HG03469 (cell line): ENCODE measurements around the gene GABRA5.

Experiments
- ATAC-seq: cut with Tn5 transposase; IDR thresholded peaks from one replicate; pipeline ENCODE4 v1.9.1; 2021; ENCODE audit warnings: mild to moderate bottlenecking, moderate library complexity, moderate number of reproducible peaks; ENCODE audit not compliant: unreplicated experiment

GABRA5 gene

DNA sequence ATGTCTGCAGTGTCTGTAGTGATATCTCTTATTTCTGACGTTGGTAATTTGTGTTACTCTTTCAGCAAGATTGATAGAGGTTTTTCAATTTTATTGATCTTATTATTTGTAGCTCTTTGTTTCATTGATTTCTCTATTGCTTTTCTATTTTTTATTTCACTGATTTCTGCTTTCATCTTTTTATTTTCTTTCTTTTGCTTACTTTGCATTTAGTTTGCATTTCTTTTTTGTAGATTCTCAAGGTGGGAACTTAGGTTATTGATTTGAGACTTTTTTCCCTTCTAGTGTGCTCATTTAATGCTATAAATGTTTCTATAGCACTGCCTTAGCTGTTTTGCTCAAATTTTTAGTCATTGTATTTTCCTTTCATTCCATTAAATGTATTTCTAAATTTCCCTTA is 54.6 kb downstream of the GABRA5 start:
- no peak for ATAC-seq

GRCh38 chr15:26926081-26926480 is 59.2 kb downstream of the GABRA5 start:
- ATAC-seq: no peak

DNA sequence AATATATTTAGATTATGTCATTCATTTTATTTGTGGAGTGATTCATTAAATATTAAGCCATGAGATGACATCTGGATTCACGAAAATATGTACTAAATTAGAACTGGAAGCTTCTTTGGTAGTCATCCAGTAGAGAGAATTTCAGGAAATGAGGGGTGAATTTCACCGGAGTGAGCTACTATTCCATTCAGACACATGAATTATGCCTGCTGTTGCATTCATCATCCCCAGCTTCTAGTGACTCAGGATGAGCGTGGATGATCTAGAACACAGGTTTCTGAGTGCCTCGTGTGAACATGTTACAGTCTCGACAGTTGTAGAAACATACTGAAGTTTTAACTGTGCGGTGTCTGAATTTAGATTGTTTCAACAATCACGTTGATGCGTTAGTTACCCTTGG is 61.2 kb downstream of the GABRA5 start:
- no peak for ATAC-seq

DNA sequence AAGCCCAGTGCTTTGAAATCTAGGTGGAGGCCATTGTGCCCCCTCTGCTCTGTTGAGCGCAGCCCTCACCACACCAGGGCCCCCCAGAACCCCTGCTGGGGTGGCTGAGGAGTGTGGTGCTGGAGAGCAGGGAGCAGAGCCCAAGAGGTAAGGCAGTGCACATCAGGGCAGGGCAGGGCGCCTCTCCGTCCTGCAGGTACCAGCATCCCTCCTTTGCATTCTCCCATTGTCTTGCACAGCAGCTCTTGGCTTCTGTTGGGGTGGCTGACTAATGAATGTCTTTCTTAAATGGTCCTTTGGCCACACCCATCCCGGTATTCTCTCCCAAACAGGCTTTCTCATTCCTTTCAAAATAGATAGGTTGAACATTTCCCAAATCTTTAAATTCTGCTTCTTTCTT is 62.7 kb downstream of the GABRA5 start:
- ATAC-seq: no peak

DNA sequence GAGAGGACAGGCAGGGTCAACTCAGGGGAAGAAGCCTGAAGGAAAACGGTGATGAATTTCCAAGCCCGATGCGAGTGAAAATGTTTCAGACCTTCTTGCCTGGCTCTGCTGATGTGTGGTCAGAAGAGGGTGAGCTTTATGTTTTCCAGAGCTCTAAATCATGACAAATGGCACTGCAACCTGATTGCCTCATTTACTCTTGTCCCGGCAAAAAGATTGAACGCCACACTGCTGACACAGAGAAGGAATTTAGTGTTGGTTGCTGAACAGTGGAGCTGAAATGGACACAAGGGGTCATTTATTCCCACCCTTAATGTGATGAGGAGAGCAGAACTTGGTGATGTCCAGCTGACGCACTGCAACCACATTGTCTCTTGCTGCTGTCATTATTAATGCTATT is 68.0 kb downstream of the GABRA5 start:
- no peak for ATAC-seq

- no peak for ATAC-seq
These were observed 68.5 kb downstream of the GABRA5 start for GRCh38 chr15:26935322-26935721.

DNA sequence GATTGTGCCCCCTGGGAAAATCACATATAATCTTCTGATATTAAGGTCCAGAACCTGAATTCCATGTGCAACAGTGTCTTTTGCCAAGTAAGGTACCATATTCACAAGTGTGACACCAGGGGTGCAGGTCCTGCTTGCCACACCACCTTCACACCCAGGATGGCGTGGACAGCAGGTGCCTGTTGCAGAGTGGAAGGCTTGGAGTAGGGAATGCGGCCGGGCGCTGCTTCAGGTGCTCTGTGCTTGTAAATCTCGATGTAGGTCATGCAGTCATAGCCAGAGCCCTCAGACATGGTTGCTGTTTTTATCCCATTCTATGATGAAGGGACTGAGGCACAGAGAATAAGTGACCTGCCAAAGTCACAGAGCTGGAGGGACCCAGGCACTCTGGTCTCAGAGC is 69.6 kb downstream of the GABRA5 start:
- ATAC-seq: no peak

DNA sequence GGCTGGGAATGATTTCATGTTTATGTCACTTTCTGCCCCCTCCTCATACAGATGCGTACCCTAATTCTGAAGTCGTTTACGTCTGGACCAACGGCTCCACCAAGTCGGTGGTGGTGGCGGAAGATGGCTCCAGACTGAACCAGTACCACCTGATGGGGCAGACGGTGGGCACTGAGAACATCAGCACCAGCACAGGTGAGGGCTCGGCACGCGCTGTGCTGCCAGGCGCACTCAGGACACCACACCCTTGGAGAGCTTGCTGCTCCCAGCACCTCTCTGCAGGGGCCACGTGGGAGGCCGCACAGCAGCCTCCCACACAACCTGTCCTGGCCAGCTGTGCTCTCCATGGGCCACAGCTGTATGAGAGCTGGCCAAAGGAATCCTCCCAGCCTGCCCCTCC is 70.3 kb downstream of the GABRA5 start:
- no peak for ATAC-seq

DNA sequence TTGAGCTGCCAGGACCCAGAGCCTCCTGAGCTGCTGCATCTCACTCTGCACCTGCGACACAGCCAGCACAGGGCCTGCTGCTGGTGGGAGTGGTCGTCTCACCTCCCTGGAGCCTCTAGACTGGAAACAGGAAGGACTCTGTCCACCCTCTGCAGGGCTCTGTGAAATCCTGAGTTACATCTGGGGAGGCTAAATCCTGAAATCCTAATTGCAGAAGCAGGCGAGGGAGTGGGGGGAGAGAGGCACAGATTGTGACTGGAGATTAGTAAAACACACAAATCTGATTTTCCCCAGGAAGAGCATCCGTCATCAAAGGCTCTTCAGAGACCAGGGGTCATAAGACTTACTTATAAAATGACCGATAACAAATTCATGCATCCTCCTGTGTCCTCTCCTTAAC is 72.5 kb downstream of the GABRA5 start:
- ATAC-seq: no peak

DNA sequence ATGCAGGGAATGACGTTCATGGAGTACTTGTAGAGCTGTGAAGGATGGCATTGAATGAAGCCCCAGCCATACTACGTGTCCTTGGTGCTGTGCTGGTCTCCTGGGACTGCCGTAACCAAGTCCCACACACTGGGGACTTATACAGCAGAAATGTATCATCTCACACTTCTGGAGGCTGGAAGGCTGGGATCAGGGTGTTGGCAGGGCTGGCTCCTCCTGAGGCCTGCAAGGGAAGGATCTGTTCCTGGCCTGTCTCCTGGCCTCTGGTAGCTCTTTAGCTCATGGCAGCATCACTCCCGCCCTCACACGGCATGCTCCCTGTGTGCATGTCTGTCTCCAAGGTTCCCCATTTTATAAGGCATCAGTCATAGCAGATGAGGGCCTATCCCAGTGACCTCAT is 74.6 kb downstream of the GABRA5 start:
- no peak for ATAC-seq

DNA sequence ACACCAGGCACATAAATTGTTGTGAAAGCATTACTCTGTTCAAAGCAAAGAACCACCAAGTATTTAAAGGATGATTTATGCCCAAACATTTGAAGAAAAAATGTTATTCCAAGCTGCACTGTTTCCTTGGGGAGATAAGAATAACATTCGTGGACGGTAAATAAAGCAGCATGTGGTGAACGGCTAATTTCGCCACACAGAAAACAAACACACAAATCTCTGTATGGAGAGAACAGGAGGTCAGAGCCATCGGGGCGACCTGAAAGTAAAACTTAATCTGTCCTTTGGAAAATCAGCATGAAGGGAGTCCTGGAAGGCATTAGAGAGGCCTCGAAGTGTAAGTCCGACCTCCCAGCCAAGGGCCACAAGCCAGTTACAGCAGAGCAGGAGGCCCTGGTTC is 77.0 kb downstream of the GABRA5 start:
- no peak for ATAC-seq

GRCh38 chr15:26945046-26945445 is 78.2 kb downstream of the GABRA5 start:
- no peak for ATAC-seq

DNA sequence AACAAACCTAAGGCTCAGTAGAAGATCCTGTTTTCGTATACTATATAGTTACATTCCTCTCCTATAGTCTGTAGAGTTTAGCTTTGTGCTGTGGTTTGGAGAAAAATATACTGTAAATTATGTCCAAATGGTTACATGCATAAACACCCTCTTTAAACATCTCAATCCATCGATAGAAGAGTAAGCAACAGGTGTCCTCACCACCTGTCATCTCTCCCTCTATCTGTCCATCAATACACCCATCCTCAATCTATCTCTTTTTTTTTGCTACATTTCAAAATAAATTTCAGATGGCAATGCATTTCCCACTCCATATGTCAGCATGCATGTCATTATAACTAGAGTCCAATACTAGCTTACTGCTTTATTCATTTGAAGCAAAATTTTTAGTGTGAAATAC is 83.1 kb downstream of the GABRA5 start:
- ATAC-seq: no peak

- no peak for ATAC-seq
These were observed 87.5 kb downstream of the GABRA5 start for GRCh38 chr15:26954403-26954802.

- ATAC-seq: no peak
These were observed 100.9 kb downstream of the GABRA5 start for GRCh38 chr15:26967719-26968269.

DNA sequence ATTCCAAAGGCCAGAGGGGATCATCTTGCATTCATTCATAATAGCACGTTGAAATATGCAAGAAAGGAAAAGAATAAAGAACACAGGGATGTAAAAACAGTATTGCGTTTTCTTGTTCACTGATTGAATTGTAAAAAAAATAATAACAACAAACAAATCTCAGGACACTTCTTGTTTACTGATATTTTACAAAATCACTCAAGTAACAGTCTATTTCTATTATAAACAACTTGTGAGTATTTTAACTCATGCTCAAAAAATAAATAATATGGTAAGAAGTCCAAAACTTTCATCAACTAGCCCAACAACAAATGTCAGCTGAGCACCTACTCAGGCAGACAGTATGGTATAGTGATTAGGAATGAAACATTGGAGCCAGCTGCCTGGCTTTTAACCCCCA is 101.9 kb downstream of the GABRA5 start:
- no peak for ATAC-seq

- no peak for ATAC-seq
These were observed 103.9 kb downstream of the GABRA5 start, which contains the start of gene GABRG3 for GRCh38 chr15:26970712-26971210. TSS of gene GABRG3 (plus strand) at chr15:26971181.

DNA sequence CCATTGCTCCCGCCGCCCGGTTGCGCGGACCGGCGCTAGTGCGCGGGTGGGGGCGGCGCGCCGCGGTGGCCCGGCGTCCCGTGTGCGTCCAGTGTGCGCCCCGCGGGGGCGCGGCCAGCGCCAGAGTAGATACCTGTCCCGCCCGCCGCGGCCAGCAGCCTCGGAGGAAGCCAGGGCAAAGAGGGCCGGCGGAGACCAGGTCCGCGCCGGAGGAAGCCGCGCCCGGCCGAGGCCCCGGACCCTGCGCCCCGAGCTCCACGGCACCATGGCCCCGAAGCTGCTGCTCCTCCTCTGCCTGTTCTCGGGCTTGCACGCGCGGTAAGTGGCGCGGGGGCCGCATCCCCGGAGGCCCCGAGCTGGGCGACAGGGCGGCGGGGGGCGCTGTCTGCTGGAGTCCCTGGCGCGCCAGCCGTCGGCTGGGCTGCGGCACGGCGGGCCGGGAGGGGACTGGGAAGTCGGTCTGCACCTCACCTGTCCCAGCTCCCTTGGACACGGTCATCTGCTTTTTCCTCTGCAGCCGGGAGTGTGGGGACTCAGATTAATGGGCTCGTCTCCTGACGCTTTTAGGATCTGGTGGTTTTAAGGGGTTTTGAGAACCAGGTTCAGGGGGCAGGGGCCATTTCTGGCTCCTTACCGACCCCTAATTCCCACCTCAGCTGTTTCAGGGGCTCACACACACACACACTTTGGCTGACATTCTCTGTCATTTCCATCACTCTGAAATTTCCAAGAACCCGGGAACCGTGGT is 104.6 kb downstream of the GABRA5 start:
- ATAC-seq: no peak

DNA sequence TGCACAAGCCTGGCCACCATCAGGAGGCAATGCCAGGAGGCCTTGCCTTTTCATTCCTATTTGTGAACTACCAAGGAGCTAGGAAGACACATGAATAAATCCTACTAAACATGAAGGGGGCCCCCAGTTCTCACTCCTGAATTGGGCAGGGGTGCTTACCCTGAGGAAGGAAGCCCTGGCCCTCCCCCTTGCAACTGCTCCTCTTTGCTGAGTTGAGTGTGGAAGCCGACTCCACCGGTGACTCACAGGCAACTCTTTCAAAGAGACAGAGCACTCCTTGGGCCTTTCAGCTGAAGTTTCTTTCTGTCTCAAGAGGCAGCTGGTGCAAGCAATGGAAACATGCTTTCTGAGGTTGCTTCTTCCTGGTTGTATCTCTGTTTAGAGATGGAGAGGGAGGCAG is 105.8 kb downstream of the GABRA5 start:
- ATAC-seq: no peak

DNA sequence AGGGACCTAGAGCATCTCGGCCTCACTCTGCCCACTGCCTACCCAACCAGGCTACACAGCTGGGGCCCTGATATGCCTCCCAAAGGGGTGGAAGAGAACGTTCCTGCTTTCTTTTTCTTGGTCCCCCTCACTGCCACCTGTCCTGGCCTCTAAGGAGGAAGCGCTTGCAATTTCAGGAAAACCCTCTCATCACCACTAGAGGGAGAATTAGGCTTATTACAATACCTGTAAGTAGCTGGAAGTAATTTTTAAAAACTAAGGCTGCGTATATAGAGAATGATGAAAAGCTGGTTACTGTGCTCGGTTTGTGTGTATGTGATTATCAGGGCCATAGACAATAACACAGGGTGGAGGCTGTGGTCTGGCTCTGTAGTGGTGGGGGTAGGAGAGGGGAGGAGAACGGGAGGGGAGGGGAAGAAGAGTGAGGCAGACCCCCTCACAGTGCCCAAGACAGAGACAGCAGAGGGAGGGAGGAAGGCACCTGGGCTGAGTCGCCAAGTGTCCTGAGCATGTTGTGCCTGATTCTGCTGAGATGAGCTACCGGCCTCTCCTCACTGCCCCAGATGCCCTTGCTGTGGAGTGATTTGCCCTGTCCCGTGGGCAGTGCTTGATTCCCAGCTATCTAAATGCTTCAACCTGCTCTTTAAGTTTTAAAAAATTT is 107.4 kb downstream of the GABRA5 start:
- ATAC-seq: no peak

GRCh38 chr15:26981492-26981891 is 114.6 kb downstream of the GABRA5 start:
- no peak for ATAC-seq

DNA sequence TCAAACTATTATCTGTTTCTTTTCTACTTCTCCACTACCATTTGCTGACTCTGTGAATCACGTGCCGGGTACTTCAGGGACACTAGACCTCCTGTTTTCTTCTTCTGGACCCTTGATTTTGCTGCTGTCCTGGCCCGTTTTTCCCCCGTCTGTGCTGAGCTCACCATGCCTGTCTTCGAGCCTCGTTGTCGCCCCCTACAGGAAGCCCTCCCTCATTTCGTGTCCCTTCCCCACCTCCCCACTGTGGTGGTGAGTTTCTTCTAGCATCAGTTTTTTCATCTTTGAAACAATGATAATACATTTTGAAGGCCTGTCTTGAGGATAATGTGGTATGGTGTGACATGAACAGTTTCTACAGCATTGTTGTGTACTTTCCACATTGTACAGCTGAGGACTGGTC is 117.0 kb downstream of the GABRA5 start:
- ATAC-seq: no peak
